ENCODE results near the gene FSTL1. TPM values are rescaled to one million over a fixed set of nuclear protein-coding genes. Genes with fewer than 3 reads are reported as not detected.

The FSTL1 gene, protein sequence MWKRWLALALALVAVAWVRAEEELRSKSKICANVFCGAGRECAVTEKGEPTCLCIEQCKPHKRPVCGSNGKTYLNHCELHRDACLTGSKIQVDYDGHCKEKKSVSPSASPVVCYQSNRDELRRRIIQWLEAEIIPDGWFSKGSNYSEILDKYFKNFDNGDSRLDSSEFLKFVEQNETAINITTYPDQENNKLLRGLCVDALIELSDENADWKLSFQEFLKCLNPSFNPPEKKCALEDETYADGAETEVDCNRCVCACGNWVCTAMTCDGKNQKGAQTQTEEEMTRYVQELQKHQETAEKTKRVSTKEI
- total RNA-seq = 786 TPM

DNA sequence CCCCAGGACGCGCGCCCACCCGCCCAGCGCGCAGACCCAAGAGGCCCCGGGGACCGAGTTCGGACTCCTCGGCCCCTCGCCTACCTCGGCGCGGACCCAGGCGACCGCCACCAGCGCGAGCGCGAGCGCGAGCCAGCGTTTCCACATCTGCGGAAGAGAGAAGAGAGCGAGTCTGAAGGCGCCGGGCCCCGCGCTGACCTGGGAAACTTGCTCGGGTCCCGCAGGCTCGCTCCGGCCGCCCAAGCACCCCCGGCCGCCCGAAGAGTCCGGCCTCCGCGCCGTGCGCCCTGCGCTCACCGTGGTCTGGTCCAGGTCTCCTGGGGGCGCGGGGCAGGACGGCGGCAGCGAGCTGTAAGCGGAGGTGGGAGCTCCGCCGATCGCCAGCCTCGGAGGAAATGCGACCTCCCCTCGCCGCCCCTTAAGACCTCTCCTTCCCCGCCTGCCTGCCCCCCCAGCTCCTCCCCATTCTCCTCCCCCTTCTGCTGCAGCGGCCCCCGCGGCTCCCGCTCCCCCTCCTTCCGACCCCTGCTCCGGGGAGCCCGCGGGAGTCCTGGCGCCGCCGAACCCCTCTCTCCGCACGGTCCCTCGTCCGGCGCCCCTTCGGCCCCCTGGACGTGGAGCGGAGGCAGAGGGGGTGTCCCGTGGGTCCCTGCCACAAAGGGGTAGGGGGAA, at the start of gene FSTL1:
Gene FSTL1 (minus strand): TSS at position 393 of the 672 bp plus-strand sequence. CDS start 246 bp downstream, at position 147.

DNA sequence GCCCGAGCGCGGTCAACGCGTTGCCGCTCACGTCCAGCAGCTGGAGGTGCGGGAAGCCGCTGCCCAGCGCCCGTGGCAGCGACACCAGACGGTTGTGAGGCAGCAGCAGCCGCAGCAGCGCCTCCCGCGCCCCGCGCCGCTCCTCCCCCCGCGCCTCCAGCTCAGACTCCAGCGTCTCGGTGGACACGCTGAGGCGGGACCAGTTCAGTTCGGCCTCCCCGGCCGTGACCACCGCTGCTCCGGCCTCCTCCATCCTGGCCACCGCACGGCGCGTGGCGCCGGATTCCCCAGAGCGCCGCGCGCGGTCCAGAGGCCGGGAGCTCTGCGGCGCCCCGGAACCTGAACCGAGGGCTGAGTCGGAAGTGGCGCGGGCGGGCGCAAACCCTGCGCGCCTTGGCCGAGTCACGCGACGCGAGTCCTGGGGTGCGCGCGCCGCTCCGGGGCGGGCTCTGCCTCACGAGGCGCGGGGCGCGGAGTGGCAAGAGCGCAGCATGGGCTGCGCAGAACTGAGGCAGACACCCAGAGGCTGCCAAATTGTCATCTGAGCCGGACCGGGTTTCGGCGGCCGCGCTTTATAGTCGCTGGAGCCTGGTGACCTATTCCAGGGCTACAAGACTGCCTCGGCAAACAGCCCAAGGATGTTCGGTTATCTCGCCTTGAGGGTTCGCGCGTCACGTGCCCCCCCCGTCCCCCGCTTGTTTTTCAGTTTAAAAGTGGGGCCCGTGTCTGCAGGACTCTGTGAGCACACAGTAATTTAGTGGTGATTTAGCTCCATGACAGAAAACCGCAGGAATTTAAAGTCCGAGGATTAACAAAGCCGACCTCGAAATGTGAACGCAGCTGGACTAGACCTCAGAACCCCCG, 101.6 kb downstream of the FSTL1 start, which contains the start of gene LRRC58:
Gene LRRC58 (minus strand): TSS at position 364 of the 864 bp plus-strand sequence. CDS start 111 bp downstream, at position 253.

Other genes starting within 250 kb of the FSTL1 start
- 3.8 TPM for gene GPR156, start 165.8 kb downstream of the FSTL1 start, total RNA-seq
- 51.2 TPM for gene LRRC58, start 101.6 kb downstream of the FSTL1 start, total RNA-seq
- gene NDUFB4, start 145.3 kb upstream of the FSTL1 start, total RNA-seq = 34.7 TPM
- gene HGD, start 231.2 kb upstream of the FSTL1 start, total RNA-seq = 0.82 TPM

Measured in camera-type eye (tissue), 1 donor.